Measurements from ENCODE around the gene RUBCN. TPM values are rescaled to one million over a fixed set of nuclear protein-coding genes. Genes with fewer than 3 reads are reported as not detected.
"Not testable (repeated sequence)": the region's sequence is repeated elsewhere in the genome, so short reads cannot be mapped to it uniquely, and the experiment has no call there.

The RUBCN gene
- polyA plus RNA-seq, 1 of the 3 experiments (the other 2 are of a cell fraction) = 14.9 TPM

GRCh38 chr3:197667968-197668367 is 68.7 kb downstream of the RUBCN start:
- no peak overlapping the region for H3K9ac ChIP-seq
- no peak for DNase-seq
- 91% methylated on average over 5 of the region's 5 CpGs for WGBS (ENCODE audit: low lambda C conversion rate)
- no peaks in the 10 kb centered on the region for H4K20me1 ChIP-seq (ENCODE audit: insufficient read depth)
- no peak for TF ChIP-seq TCF12 (IDR thresholded peaks at IDR 0.05)
- TF ChIP-seq ZBTB33 (IDR thresholded peaks at IDR 0.05; ENCODE audit: borderline replicate concordance, low read depth) = no peak
- no peak for TF ChIP-seq RAD21 (IDR thresholded peaks at IDR 0.05; ENCODE audit: low read length)
- no peak for TF ChIP-seq USF2 (IDR thresholded peaks at IDR 0.05; ENCODE audit: borderline replicate concordance, low read depth, low read length)
- TF ChIP-seq EP300 (IDR thresholded peaks at IDR 0.05; ENCODE audit: borderline replicate concordance in 1 of 2, low read depth in 1 of 2, low read length in 1 of 2) = no peak
- TF ChIP-seq RCOR1 (IDR thresholded peaks at IDR 0.05; ENCODE audit: low read length) = no peak
- no peak for TF ChIP-seq MXI1 (IDR thresholded peaks at IDR 0.05; ENCODE audit: low read depth, low read length)
- TF ChIP-seq TEAD4 (IDR thresholded peaks at IDR 0.05; ENCODE audit: borderline replicate concordance, insufficient read depth) = no peak
- TF ChIP-seq GATA2 (CRISPR knock-in tag; IDR thresholded peaks at IDR 0.05) = no peak
- TF ChIP-seq RXRA (IDR thresholded peaks at IDR 0.05; ENCODE audit: borderline replicate concordance, low read depth) = no peak
- TF ChIP-seq NFIC (IDR thresholded peaks at IDR 0.05; ENCODE audit: borderline replicate concordance) = no peak
- TF ChIP-seq CHD2 (IDR thresholded peaks at IDR 0.05; ENCODE audit: low read length, partially characterized antibody) = no peak
- TF ChIP-seq POLR2AphosphoS5 (IDR thresholded peaks at IDR 0.05; ENCODE audit: low read depth, low read length) = no peak
- ChIA-PET CTCF (interaction anchor here (1.2 kb wide), 1 partner anchor 69 kb away, joined by 5 read pairs; no protein-coding TSS in a partner anchor), POLR2A (no interaction called here)
- H3F3A ChIP-seq (replicated peaks; ENCODE audit: insufficient read depth) = no peaks in the 10 kb centered on the region
- no peaks in the 10 kb centered on the region; a peak in 1 of 4 replicates for H3K4me1 ChIP-seq (ENCODE audit: control insufficient read depth in 1 of 2, insufficient read depth in 2 of 2, low read depth in 1 of 2, low read length in 1 of 2)
- H3K9me3 ChIP-seq = no peaks in the 10 kb centered on the region
- no peaks in the 10 kb centered on the region for H3K79me2 ChIP-seq (ENCODE audit: insufficient read depth)
- H3K36me3 ChIP-seq (replicated peaks in 1 of 2; ENCODE audit: control insufficient read depth in 1 of 2, insufficient read depth in 2 of 2, low read length in 1 of 2) = peaks cover 0 to 6% of the 10 kb centered on the region in 2 experiments
- no peak overlapping the region for H3K4me2 ChIP-seq
- H3K4me3 ChIP-seq (ENCODE audit: low read depth in 2 of 2, low read length in 1 of 2) = no peak overlapping the region
- no peaks in the 10 kb centered on the region for H3K9me2 ChIP-seq
- no peak overlapping the region for H2AFZ ChIP-seq (ENCODE audit: low read depth)
- H3K27me3 ChIP-seq (ENCODE audit: insufficient read depth) = no peaks in the 10 kb centered on the region
- H3K27ac ChIP-seq (ENCODE audit: low read depth in 2 of 2, low read length in 1 of 2) = no peak overlapping the region

GRCh38 chr3:197667293-197667692 is 69.4 kb downstream of the RUBCN start:
- H3K27ac ChIP-seq (ENCODE audit: low read depth in 2 of 2, low read length in 1 of 2); DNase-seq; H3K9me3 ChIP-seq; H3K4me1 ChIP-seq (ENCODE audit: control insufficient read depth in 1 of 2, insufficient read depth in 2 of 2, low read depth in 1 of 2, low read length in 1 of 2); H4K20me1 ChIP-seq (ENCODE audit: insufficient read depth); H3K4me2 ChIP-seq; H3F3A ChIP-seq (replicated peaks; ENCODE audit: insufficient read depth); POLR2A ChIA-PET; H3K9me2 ChIP-seq; H3K36me3 ChIP-seq (replicated peaks in 1 of 2; ENCODE audit: control insufficient read depth in 1 of 2, insufficient read depth in 2 of 2, low read length in 1 of 2); H2AFZ ChIP-seq (ENCODE audit: low read depth); H3K4me3 ChIP-seq (ENCODE audit: low read depth in 2 of 2, low read length in 1 of 2); H3K27me3 ChIP-seq (ENCODE audit: insufficient read depth); H3K9ac ChIP-seq; H3K79me2 ChIP-seq (ENCODE audit: insufficient read depth): not testable (repeated sequence)
- WGBS (ENCODE audit: low lambda C conversion rate) = 100% methylated on average over 1 of the region's 3 CpGs
- CTCF ChIA-PET = interaction anchor here (1.2 kb wide), 1 partner anchor 68 kb away, joined by 5 read pairs; no protein-coding TSS in a partner anchor

GRCh38 chr3:197666221-197666842 is 70.4 kb downstream of the RUBCN start:
- H3K9me2 ChIP-seq; H3K9ac ChIP-seq; H3K4me3 ChIP-seq (ENCODE audit: low read depth in 2 of 2, low read length in 1 of 2); H3K4me2 ChIP-seq; H3F3A ChIP-seq (replicated peaks; ENCODE audit: insufficient read depth); H3K9me3 ChIP-seq; H4K20me1 ChIP-seq (ENCODE audit: insufficient read depth); DNase-seq; H3K4me1 ChIP-seq (ENCODE audit: control insufficient read depth in 1 of 2, insufficient read depth in 2 of 2, low read depth in 1 of 2, low read length in 1 of 2); H3K27ac ChIP-seq (ENCODE audit: low read depth in 2 of 2, low read length in 1 of 2); H2AFZ ChIP-seq (ENCODE audit: low read depth); H3K36me3 ChIP-seq (replicated peaks in 1 of 2; ENCODE audit: control insufficient read depth in 1 of 2, insufficient read depth in 2 of 2, low read length in 1 of 2); H3K79me2 ChIP-seq (ENCODE audit: insufficient read depth); H3K27me3 ChIP-seq (ENCODE audit: insufficient read depth); POLR2A ChIA-PET; CTCF ChIA-PET: not testable (repeated sequence)
- WGBS (ENCODE audit: low lambda C conversion rate) = 79% methylated on average over 5 of the region's 26 CpGs

GRCh38 chr3:197665549-197665948 is 71.2 kb downstream of the RUBCN start:
- H3K27me3 ChIP-seq (ENCODE audit: insufficient read depth); H2AFZ ChIP-seq (ENCODE audit: low read depth); H3K9me2 ChIP-seq; H3K79me2 ChIP-seq (ENCODE audit: insufficient read depth); H3K4me2 ChIP-seq; DNase-seq; H3K4me3 ChIP-seq (ENCODE audit: low read depth in 2 of 2, low read length in 1 of 2); H3K9ac ChIP-seq; CTCF ChIA-PET; H4K20me1 ChIP-seq (ENCODE audit: insufficient read depth); H3F3A ChIP-seq (replicated peaks; ENCODE audit: insufficient read depth); H3K4me1 ChIP-seq (ENCODE audit: control insufficient read depth in 1 of 2, insufficient read depth in 2 of 2, low read depth in 1 of 2, low read length in 1 of 2); POLR2A ChIA-PET; H3K27ac ChIP-seq (ENCODE audit: low read depth in 2 of 2, low read length in 1 of 2); H3K9me3 ChIP-seq; H3K36me3 ChIP-seq (replicated peaks in 1 of 2; ENCODE audit: control insufficient read depth in 1 of 2, insufficient read depth in 2 of 2, low read length in 1 of 2): not testable (repeated sequence)
- no CpG with 5 or more reads among the region's 15 CpGs for WGBS (ENCODE audit: low lambda C conversion rate)

Measured in SK-N-SH (cell line).